ENCODE results near the gene YPEL1. TPM values are rescaled to one million over a fixed set of nuclear protein-coding genes. Genes with fewer than 3 reads are reported as not detected.
"Not testable (repeated sequence)": the region's sequence is repeated elsewhere in the genome, so short reads cannot be mapped to it uniquely, and the experiment has no call there.

YPEL1 gene
- total RNA-seq, 4 donors from 2014 or later, result 2.9 to 9.0 (median 4.6) TPM; not detected in 1

GRCh38 chr22:21734540-21735199, 924 bp downstream of the YPEL1 start:
- WGBS, 2 donors (ENCODE audit: low coverage in 1 of 2), result 0 to 15% methylated on average over 6 to 8 of the region's 8 CpGs
- Histone ChIP-seq H3K27me3 (no peaks in the 10 kb centered on the region), H3K36me3 (no peaks in the 10 kb centered on the region), H3K27ac (peak overlapping the region; percentile 82 to 88 (median 85)), H3K9me3 (no peaks in the 10 kb centered on the region), H3K4me3 (peak overlapping the region; percentile 27 to 60 (median 52)), H3K4me1 (peaks cover 4 to 17% (median 12%) of the 10 kb centered on the region in 4 donors)
- no peak for TF ChIP-seq CTCF (IDR thresholded peaks at IDR 0.05)
- TF ChIP-seq EP300 (IDR thresholded peaks at IDR 0.05; ENCODE audit: low read depth), result no peak
- no peak for DNase-seq
- in situ Hi-C loops (cut with MboI; ENCODE audit: low pct_ligation_motif_present in 1 of 4, low pct_unique_long_range_greater_than_20kb in 1 of 4, low sequenced_read_pairs in 3 of 4), result no loop called here
- intact Hi-C loops (cut with DNase I; ENCODE audit: low total_unique reads), result no loop called here

- Histone ChIP-seq H3K36me3 (no peaks in the 10 kb centered on the region), H3K27ac (no peak overlapping the region), H3K4me3 (no peak overlapping the region), H3K4me1 (peaks cover 4 to 17% (median 12%) of the 10 kb centered on the region in 4 donors), H3K27me3 (no peaks in the 10 kb centered on the region), H3K9me3 (no peaks in the 10 kb centered on the region)
- in situ Hi-C loops (cut with MboI; ENCODE audit: low pct_ligation_motif_present in 1 of 4, low pct_unique_long_range_greater_than_20kb in 1 of 4, low sequenced_read_pairs in 3 of 4), result no loop called here
- 77 to 82% methylated on average over 4 to 5 of the region's 5 CpGs for WGBS, 2 donors (ENCODE audit: low coverage in 1 of 2)
- no peak for DNase-seq
- intact Hi-C loops (cut with DNase I; ENCODE audit: low total_unique reads), result no loop called here
- TF ChIP-seq POLR2AphosphoS5 (IDR thresholded peaks at IDR 0.05) (no peak), EP300 (IDR thresholded peaks at IDR 0.05; ENCODE audit: low read depth) (no peak), POLR2A (IDR thresholded peaks at IDR 0.05) (no peak)
Measured at GRCh38 chr22:21731503-21731902, 4.1 kb downstream of the YPEL1 start.

- 91 to 97% methylated on average over 5 to 9 of the region's 9 CpGs for WGBS, 2 donors (ENCODE audit: low coverage in 1 of 2)
- no peaks in the 10 kb centered on the region for H3K9me3 ChIP-seq
- intact Hi-C loops (cut with DNase I; ENCODE audit: low total_unique reads), result no loop called here
- no peak overlapping the region for H3K27ac ChIP-seq
- DNase-seq, result no peak
- in situ Hi-C loops (cut with MboI; ENCODE audit: low pct_ligation_motif_present in 1 of 4, low pct_unique_long_range_greater_than_20kb in 1 of 4, low sequenced_read_pairs in 3 of 4), result no loop called here
- no peaks in the 10 kb centered on the region for H3K27me3 ChIP-seq
- H3K4me3 ChIP-seq, result no peak overlapping the region
- peaks cover 4 to 13% (median 7%) of the 10 kb centered on the region in 4 donors for H3K4me1 ChIP-seq
- H3K36me3 ChIP-seq, result no peaks in the 10 kb centered on the region
- TF ChIP-seq CTCF (IDR thresholded peaks at IDR 0.05) (no peak), POLR2A (IDR thresholded peaks at IDR 0.05) (no peak)
Measured at GRCh38 chr22:21730535-21731308, 4.9 kb downstream of the YPEL1 start.

- H3K27ac ChIP-seq; H3K4me3 ChIP-seq; H3K9me3 ChIP-seq; H3K27me3 ChIP-seq; in situ Hi-C loops (cut with MboI; ENCODE audit: low pct_ligation_motif_present in 1 of 4, low pct_unique_long_range_greater_than_20kb in 1 of 4, low sequenced_read_pairs in 3 of 4); H3K36me3 ChIP-seq; DNase-seq; H3K4me1 ChIP-seq; intact Hi-C loops (cut with DNase I; ENCODE audit: low total_unique reads): not testable (repeated sequence)
- 94% methylated on average over 3 of the region's 3 CpGs for WGBS, 2 donors (ENCODE audit: low coverage in 1 of 2)
Measured at GRCh38 chr22:21729184-21729583, 6.4 kb downstream of the YPEL1 start.

GRCh38 chr22:21728270-21728669, 7.3 kb downstream of the YPEL1 start:
- no peak overlapping the region for H3K27ac ChIP-seq
- no peaks in the 10 kb centered on the region for H3K36me3 ChIP-seq
- intact Hi-C loops (cut with DNase I; ENCODE audit: low total_unique reads), result no loop called here
- no peak overlapping the region for H3K4me3 ChIP-seq
- DNase-seq, result no peak
- 91 to 100% methylated on average over 4 to 12 of the region's 12 CpGs for WGBS, 2 donors (ENCODE audit: low coverage in 1 of 2)
- H3K4me1 ChIP-seq, result no peaks in the 10 kb centered on the region
- H3K9me3 ChIP-seq, result no peaks in the 10 kb centered on the region
- no peaks in the 10 kb centered on the region for H3K27me3 ChIP-seq
- TF ChIP-seq POLR2A (IDR thresholded peaks at IDR 0.05), result no peak
- no peak for TF ChIP-seq EP300 (IDR thresholded peaks at IDR 0.05; ENCODE audit: low read depth)
- TF ChIP-seq CTCF (IDR thresholded peaks at IDR 0.05), result no peak
- TF ChIP-seq POLR2AphosphoS5 (IDR thresholded peaks at IDR 0.05), result no peak
- in situ Hi-C loops (cut with MboI; ENCODE audit: low pct_ligation_motif_present in 1 of 4, low pct_unique_long_range_greater_than_20kb in 1 of 4, low sequenced_read_pairs in 3 of 4), result no loop called here
